Ureter (tissue), 1 donor: ENCODE measurements around the gene KIF25. TPM values are rescaled to one million over a fixed set of nuclear protein-coding genes. Genes with fewer than 3 reads are reported as not detected.
"Not testable (repeated sequence)": the region's sequence is repeated elsewhere in the genome, so short reads cannot be mapped to it uniquely, and the experiment has no call there.

ENCODE experiments used
- DNase-seq: peaks from one replicate; pipeline ENCODE4 v3.0.0-alpha.2; 2020; ENCODE audit warnings: low spot score
- total RNA-seq: library from RNA; stranded (reverse); gene quantifications from one replicate; pipeline ENCODE4 v1.2.4, GENCODE V29; 2023
- donor health status: DM: yes; HTN: yes; CAD: no.

KIF25 gene
- total RNA-seq, 1 donor from 2014 or later, result not detected

DNA sequence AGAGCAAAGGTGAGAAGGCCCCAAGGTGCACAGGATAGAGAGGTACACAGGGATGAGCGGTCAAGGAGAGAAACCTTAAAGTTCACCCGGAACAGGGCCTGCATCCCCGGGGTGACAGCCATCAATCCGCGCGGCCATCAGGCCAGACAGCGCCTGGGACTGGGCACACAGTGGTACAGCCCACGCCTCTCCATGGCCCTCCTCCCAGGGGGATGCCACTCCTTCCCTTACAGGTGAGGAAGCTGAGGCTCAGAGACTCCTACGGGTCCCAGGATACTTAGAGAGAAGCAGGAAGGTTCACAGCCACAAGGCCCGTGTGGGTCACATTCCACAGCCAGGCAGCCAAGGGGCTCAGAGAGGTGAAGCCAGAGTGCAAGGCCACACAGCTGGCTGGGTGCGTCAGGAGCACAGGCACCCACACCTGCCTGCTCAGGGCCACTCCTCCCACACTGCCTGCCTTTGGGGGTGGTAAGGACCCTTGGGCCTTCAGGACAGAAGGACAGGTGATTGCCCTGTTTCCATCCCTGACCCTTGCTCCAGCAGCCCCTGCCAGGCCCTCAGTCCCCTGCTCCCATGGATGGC, 66.8 kb downstream of the KIF25 start:
- DNase-seq, result no peak

GRCh38 chr6:168067081-168067759, 69.7 kb downstream of the KIF25 start:
- no peak for DNase-seq

DNA sequence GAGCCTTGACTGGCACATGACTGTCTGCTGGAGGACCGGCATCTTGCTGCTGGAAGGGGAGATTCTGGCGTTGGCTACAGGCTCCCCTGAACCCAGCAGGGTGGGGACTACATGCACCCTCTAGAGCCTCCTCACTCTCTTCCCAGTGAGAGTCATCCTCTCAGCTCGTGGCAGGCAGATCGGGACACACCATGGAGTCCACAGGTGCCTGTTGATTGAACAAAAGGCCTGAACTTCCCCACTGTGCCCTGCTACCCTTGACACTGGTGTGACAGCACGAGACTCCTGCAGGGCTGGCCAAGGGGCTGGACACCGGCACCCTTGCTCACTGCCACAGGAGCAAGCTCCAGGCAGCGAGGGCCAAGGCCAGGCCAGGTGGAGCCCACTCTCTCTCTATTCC, 73.3 kb downstream of the KIF25 start:
- no peak for DNase-seq

DNA sequence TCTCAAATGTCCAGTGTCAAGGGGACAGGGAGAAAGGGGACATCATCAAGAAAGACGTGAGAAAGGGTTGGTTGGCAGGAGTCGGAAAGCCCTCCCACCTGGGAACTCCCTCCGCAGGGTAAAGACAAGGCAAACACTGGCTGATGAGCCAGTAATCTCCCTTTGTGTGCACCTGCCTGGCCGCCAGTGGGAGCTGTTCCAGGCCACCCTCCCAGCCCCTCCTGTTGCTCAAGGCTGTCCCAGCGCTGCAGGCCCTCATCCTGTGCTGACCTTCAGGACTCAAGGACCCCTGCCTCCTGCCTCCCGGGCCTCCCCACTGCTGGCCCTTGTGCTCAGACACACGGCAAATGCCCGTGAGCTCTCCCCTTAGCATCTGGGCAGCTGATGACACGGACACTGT, 74.1 kb downstream of the KIF25 start:
- DNase-seq, result no peak

DNA sequence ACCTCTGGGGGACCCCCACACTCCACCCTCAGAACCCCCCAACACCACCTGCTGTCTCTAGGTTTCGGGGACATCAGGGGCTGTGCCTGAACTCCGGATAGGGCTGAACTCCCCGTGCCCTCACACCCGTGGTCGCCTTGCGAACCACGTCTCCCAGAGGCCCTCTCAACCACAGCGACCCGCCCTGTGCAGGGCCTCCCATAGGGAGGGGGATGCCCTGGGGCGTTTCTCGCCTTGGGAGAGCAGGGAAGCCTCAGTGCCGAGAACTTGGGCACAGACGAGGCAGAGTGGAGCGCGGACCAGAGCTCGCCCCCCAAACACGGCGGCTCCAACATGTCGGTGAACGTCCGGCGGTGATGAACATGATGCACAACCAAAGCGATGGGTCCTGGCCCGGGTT, 74.8 kb downstream of the KIF25 start:
- no peak for DNase-seq

GRCh38 chr6:168072730-168073129, 75.3 kb downstream of the KIF25 start:
- no peak for DNase-seq

DNA sequence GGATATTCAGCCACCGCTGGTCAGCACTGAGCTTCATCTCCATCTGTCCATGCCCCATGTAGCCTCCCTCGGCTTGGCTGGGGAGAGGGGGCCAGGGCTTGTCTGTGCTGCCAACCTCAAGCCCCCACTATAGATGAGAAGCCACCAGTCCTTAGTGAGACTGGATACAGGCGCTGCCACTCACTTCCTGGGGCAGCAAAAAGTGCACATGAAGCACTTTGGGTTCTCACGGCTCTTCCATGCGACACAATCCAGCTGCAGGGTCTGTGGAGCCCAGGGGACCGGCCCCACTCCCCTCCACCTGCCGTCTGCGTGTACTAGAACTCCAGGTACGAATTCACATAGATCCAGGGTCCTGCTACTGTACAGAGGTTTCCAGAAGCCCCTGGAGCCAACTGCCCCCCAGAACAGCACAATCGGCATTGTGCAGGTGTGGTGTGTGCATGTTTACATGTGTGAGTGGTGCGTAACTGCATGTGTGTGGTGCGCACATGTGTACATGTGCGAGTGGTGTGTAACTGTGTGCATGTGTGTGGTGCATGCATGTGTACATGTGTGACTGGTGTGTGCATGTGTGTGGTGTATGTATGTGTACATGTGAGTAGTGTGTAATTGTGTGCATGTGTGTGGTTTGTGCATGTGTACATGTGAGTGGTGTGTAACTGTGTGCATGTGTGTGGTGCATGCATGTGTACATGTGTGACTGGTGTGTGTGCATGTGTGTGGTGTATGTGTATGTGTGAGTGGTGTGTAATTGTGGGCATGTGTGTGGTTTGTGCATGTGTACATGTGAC, 76.7 kb downstream of the KIF25 start:
- no peak for DNase-seq

DNA sequence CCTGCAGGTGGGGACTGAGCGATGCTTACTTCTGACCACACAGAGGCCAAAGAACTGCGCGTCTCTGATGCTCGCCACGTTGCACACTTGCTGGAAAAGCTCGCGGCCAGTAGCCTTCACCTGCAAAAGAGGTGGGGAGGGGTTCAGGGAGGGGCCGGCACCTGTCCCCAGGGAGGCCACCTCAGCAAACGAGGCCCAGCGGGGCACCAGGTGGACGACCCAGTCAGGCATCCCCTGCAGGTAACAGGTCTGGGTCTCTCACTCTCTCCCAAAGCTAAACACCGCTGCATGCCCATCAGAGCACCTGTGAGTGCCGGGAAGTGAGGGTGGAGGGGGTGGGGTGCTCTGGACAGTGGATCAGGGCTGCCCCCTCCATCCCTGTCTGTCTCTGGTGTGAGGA, 77.7 kb downstream of the KIF25 start:
- no peak for DNase-seq

GRCh38 chr6:168075787-168076202, 78.3 kb downstream of the KIF25 start:
- no peak for DNase-seq

DNA sequence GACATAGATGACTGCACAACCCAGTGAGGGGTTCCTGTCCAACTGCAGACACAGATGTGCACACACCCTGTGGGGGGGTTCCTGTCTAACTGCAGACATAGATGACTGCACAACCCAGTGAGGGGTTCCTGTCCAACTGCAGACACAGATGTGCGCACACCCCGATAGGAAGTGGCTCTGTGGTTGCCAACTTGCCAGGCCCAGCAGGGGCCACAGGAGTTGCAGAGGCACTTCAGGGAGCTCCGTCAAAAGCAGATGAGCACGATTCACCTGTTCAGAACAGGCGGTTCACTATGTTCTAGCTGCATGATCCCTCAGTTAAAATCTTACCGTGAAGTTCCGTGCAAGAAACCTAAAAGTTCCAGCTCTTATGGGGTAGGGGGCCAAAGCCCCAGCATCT, 79.9 kb downstream of the KIF25 start:
- DNase-seq, result not testable (repeated sequence)

DNA sequence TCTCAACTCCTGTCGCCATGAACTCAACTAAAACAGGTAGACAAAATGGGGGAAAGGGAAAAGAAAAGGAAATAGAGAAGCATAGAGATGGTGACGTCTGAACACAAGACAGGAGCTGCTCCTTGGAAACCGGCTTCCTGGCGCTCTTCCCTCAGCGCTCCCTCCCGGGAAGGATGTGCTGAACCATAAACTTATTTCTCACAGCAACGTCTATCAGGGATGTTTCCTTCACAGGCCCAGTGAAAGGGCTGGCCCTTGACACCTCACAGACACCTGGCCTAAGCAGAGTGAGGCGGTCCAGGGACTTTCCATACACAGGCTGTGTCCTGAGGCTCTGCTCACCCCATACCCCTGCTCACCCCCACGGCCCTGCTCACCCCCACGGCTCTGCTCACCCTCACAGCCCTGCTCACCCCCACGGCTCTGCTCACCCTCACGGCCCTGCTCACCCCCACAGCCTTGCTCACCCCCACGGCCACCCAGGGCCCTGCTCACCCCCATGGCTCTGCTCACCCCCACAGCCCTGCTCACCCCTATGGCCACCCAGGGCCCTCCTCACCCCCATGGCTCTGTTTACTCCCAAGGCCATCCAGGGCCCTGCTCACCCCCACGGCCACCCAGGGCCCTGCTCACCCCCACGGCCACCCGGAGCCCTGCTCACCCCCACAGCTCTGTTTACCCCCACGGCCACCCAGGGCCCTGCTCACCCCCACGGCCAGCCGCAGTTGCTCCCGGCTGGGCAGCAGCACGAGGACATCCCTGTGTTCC, 80.9 kb downstream of the KIF25 start:
- DNase-seq, result no peak

DNA sequence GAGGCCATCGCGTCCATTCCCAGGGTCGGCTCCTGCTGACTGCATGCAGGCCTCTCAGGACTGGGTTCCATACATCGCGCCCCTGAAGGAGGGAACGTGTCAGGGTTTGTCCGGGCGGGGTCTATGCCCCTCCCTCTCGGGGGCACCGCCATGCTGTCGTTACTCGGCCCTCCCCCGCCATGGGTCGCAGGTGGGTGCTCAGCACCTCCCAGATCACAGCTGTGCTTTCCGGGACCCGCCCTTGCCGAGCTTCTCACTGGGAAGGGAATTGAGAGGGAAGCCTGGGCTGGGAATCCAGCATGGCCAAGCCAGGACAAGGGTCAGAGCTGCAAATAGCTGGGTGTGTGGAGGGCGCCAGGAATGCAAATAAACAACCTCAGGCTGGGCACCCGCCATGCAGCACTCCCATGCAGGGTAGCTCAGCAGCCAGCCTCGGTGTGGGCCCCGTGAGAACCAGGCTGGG, 81.5 kb downstream of the KIF25 start, which contains the start of gene FRMD1:
FRMD1 (minus strand) TSS at position 270 of the 463 bp plus-strand sequence; CDS start at position 152, 118 bp downstream.
- DNase-seq, result no peak

GRCh38 chr6:168080393-168081077, 83.1 kb downstream of the KIF25 start:
- no peak for DNase-seq

GRCh38 chr6:168081858-168082546, 84.5 kb downstream of the KIF25 start:
- DNase-seq, result no peak

DNA sequence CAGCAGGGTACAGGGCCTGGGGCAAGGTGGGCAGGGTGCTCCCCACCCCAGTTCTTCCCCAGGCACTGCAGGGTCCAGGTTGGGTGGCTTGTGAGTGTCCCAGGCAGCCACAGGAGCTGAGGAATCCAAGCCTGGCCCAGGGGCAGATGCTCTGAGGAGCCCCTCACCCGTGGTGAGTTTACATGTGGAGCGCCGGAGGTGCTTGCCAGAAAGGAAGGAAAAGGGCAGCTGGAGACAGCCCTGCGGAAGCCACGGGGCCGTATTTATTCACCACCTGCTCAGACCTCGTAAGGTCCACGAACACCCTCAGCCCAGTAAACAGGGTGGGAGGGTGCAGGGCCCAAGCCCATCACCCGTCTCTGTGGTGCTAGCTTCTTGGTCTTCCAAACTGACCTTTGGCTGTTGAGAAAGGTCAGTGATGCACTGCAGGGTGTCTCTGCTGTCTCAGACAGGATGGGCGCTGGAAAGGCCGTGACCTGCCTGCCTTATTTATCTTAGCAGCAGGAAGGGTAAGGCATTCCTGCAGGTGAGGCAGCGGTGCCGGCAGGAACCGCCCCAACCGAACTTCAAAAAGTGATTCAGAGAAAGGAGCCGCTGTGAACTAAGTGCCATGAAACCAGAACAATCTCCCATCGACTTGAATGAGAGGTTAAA, 85.5 kb downstream of the KIF25 start:
- no peak for DNase-seq

- no peak for DNase-seq
Measured at GRCh38 chr6:168083514-168083885, 86.0 kb downstream of the KIF25 start.

GRCh38 chr6:168084465-168085160, 87.1 kb downstream of the KIF25 start:
- DNase-seq, result no peak

DNA sequence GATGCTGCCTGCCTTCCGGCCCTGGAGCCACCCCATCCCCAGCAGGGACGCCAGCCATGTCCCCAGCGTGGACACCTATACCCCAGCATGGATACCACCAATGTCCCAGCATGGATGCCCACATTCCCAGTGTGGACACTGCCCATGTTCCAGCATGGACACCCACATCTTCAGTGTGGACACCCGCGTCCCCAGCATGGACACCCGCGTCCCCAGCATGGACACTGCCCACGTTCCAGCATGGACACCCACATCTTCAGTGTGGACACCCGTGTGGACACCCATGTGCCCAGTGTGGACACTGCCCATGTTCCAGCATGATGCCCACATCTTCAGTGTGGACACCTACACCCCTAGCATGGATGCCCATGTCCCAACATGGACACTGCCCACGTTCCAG, 88.6 kb downstream of the KIF25 start:
- DNase-seq, result no peak

DNA sequence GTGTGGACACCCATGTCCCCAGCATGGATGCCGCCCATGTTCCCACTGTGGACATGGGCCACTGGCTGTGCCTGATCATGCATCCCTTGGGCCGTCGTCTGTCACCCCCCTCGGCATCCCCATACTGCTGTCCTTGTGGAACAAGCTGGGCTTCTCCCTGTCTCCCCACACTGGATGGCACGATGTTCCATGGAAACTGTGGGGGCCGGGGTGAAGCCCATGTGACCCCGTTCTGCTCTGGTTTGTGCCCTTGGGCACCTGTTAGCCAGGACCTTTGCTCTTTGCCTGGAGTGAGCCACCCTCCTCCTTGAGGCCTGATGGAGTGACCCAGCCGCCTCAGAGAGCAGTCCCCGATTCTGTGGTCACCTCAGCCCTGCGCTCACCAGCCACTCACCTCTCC, 89.1 kb downstream of the KIF25 start:
- no peak for DNase-seq
